HepG2 (cell line): ENCODE results near the gene SMAD6. TPM values are rescaled to one million over a fixed set of nuclear protein-coding genes. Genes with fewer than 3 reads are reported as not detected.

Experiments
- ATAC-seq: fragments of 200-7000 bp; cut with Tn5 transposase; 3 replicates; pipeline ENCODE4 v1.9.1; 2020; ENCODE audit warnings: mild to moderate bottlenecking, moderate library complexity
- BruUV-seq: library from RNA; stranded (reverse); fragments of 400-500 nt; replicated peaks from 2 replicates; lab custom pipeline; 2021; lab: Mats Ljungman, UMichigan
- CTCF ChIA-PET: fragments of 300-600 bp; formaldehyde crosslinking; extraction: SDS; loops from one replicate; lab custom pipeline; 2021; ENCODE audit warnings: low total read pairs, inconsistent platforms, low intra/inter-chr PET ratio; lab: Yijun Ruan, JAX
- POLR2A ChIA-PET: fragments of 350-600 bp; sonication (Branson Sonifier 250); formaldehyde crosslinking; loops from one replicate; lab custom pipeline; 2020; ENCODE audit warnings: antibody characterized with exemption, inconsistent platforms; lab: Yijun Ruan, JAX
- DNase-seq: peaks from one replicate; pipeline ENCODE4 v3.0.0-alpha.2; 2015; ENCODE audit warnings: low spot score
- FAIRE-seq: peaks from 3 replicates; lab custom pipeline; 2011; peaks lifted over from hg19 to GRCh38; lab: Jason Lieb, UNC
- H2AFZ ChIP-seq: one replicate; pipeline ENCODE4 v1.6.1; 2011; ENCODE audit warnings: low read length, inconsistent platforms
- H3K27ac ChIP-seq: fragments of 300-600 bp; 3 replicates; pipeline ENCODE4 v1.8.0; 2011; ENCODE audit warnings: mixed run types, mild to moderate bottlenecking, mixed read lengths, low read length, inconsistent platforms; ENCODE audit not compliant: insufficient read depth; ENCODE audit errors: extremely low read length
- H3K27me3 ChIP-seq, 2 experiments: fragments of 200-600 bp in 1 of 2; 2 replicates in 1 of 2; 3 replicates in 1 of 2; pipeline versions ENCODE4 v1.6.0 to v1.8.0; 2011; ENCODE audit warnings: low read length in 2 of 2, mild to moderate bottlenecking in 2 of 2, moderate library complexity in 2 of 2, inconsistent platforms in 1 of 2; ENCODE audit not compliant: insufficient read depth in 2 of 2, control insufficient read depth in 1 of 2
- H3K36me3 ChIP-seq, 2 experiments: fragments of 200-600 bp in 1 of 2; replicated peaks in 1 of 2; 2 replicates in 1 of 2; 3 replicates in 1 of 2; pipeline versions ENCODE4 v1.5.1 to v1.8.0; 2011; ENCODE audit warnings: low read length in 2 of 2, inconsistent platforms in 1 of 2; ENCODE audit not compliant: insufficient read depth in 2 of 2, control insufficient read depth in 1 of 2
- H3K4me1 ChIP-seq: 2 replicates; pipeline ENCODE4 v1.5.1; 2012; ENCODE audit warnings: low read length, inconsistent platforms; ENCODE audit not compliant: insufficient read depth
- H3K4me2 ChIP-seq: 2 replicates; pipeline ENCODE4 v1.6.0; 2011; ENCODE audit warnings: low read depth, low read length, inconsistent platforms
- H3K4me3 ChIP-seq, 3 experiments: fragments of 200-600 bp in 1 of 3; sonication (generic), shearing (Covaris generic) in 1 of 3; replicated peaks in 1 of 3; 2 replicates each; pipeline ENCODE4 v1.5.1; 2011 to 2016; ENCODE audit warnings: low read length in 3 of 3, inconsistent platforms in 2 of 3, low read depth in 2 of 3, mild to moderate bottlenecking in 2 of 3, control low read depth in 1 of 3, mixed read lengths in 1 of 3; ENCODE audit not compliant: insufficient read depth in 1 of 3
- H3K79me2 ChIP-seq: one replicate; pipeline ENCODE4 v1.6.1; 2011; ENCODE audit warnings: low read length, inconsistent platforms; ENCODE audit not compliant: insufficient read depth
- H3K9ac ChIP-seq: 2 replicates; pipeline ENCODE4 v1.6.0; 2011; ENCODE audit warnings: mild to moderate bottlenecking, low read depth, low read length, inconsistent platforms; ENCODE audit not compliant: insufficient read depth
- H3K9me3 ChIP-seq: 2 replicates; pipeline ENCODE4 v1.5.1; 2012; ENCODE audit warnings: mild to moderate bottlenecking, low read length
- H4K20me1 ChIP-seq: 2 replicates; pipeline ENCODE4 v1.6.0; 2011; ENCODE audit warnings: inconsistent platforms, mild to moderate bottlenecking, low read length, moderate library complexity; ENCODE audit not compliant: insufficient read depth
- CBFB ChIP-seq: sonication (generic); formaldehyde crosslinking; IDR thresholded peaks from 2 replicates; pipeline ENCODE4 v1.4.0; 2020; ENCODE audit warnings: missing genetic modification reagents
- CEBPG ChIP-seq: IDR thresholded peaks from 2 replicates; pipeline ENCODE4 v1.6.1; 2016
- DNMT1 ChIP-seq: sonication (generic); formaldehyde crosslinking; IDR thresholded peaks from 2 replicates; pipeline ENCODE4 v1.5.1; 2020; ENCODE audit warnings: mild to moderate bottlenecking, missing genetic modification reagents
- EED ChIP-seq: sonication (generic); formaldehyde crosslinking; IDR thresholded peaks from 2 replicates; pipeline ENCODE4 v1.5.0; 2020; ENCODE audit warnings: mild to moderate bottlenecking, missing genetic modification reagents
- ETV5 ChIP-seq: IDR thresholded peaks from 2 replicates; pipeline ENCODE4 v1.6.1; 2018; ENCODE audit warnings: missing biosample characterization, missing genetic modification reagents, inconsistent platforms, borderline replicate concordance
- IRX3 ChIP-seq: sonication (generic); formaldehyde crosslinking; IDR thresholded peaks from 2 replicates; pipeline ENCODE4 v1.8.1; 2023; ENCODE audit warnings: mild to moderate bottlenecking, low read depth, missing genetic modification reagents, borderline replicate concordance
- MBNL3 ChIP-seq: fragments of 250-450 bp; sonication (Bioruptor Pico); conservative IDR thresholded peaks from 2 replicates; pipeline ENCODE4 v1.8.0; 2022; ENCODE audit warnings: mild to moderate bottlenecking, inconsistent platforms
- MED1 ChIP-seq: sonication (generic); formaldehyde crosslinking; IDR thresholded peaks from 2 replicates; pipeline ENCODE4 v1.4.0; 2020; ENCODE audit warnings: missing genetic modification reagents
- POGZ ChIP-seq: sonication (generic); formaldehyde crosslinking; IDR thresholded peaks from 2 replicates; pipeline ENCODE4 v1.4.0; 2020; ENCODE audit warnings: mild to moderate bottlenecking, missing genetic modification reagents
- RAD21 ChIP-seq: fragments of 450-650 bp; formaldehyde crosslinking; IDR thresholded peaks from 2 replicates; pipeline ENCODE4 v1.5.0; 2020; ENCODE audit warnings: mild to moderate bottlenecking
- RFX3 ChIP-seq: IDR thresholded peaks from 2 replicates; pipeline ENCODE4 v1.6.1; 2016; ENCODE audit warnings: missing biosample characterization, missing genetic modification reagents
- SKI ChIP-seq: fragments of 450-650 bp; IDR thresholded peaks from one replicate; pipeline ENCODE4 v1.6.1; 2018; ENCODE audit warnings: mild to moderate bottlenecking; ENCODE audit not compliant: partially characterized antibody
- SP1 ChIP-seq, 2 experiments: fragments of 450-650 bp in 1 of 2; sonication (generic) in 1 of 2; formaldehyde crosslinking in 1 of 2; IDR thresholded peaks; 2 replicates each; pipeline versions ENCODE4 v1.4.0 to v1.6.1; 2016 to 2020; ENCODE audit warnings: missing genetic modification reagents in 1 of 2
- ZFP37 ChIP-seq: sonication (generic); formaldehyde crosslinking; IDR thresholded peaks from 2 replicates; pipeline ENCODE4 v1.4.0; 2020; ENCODE audit warnings: missing genetic modification reagents, borderline replicate concordance
- ZNF224 ChIP-seq: sonication (generic); formaldehyde crosslinking; IDR thresholded peaks from 2 replicates; pipeline ENCODE4 v1.5.0; 2020; ENCODE audit warnings: mild to moderate bottlenecking, missing genetic modification reagents
- ZNF333 ChIP-seq: sonication (generic); formaldehyde crosslinking; IDR thresholded peaks from 2 replicates; pipeline ENCODE4 v1.4.0; 2020; ENCODE audit warnings: mild to moderate bottlenecking, missing genetic modification reagents, borderline replicate concordance
- ZNF569 ChIP-seq: sonication (generic); formaldehyde crosslinking; IDR thresholded peaks from 2 replicates; pipeline ENCODE4 v1.5.0; 2020; ENCODE audit warnings: mild to moderate bottlenecking, missing genetic modification reagents, moderate library complexity, borderline replicate concordance
- ZNF660 ChIP-seq: sonication (generic); formaldehyde crosslinking; IDR thresholded peaks from 2 replicates; pipeline ENCODE4 v1.5.1; 2020; ENCODE audit warnings: mild to moderate bottlenecking, low read depth, missing genetic modification reagents, borderline replicate concordance
- ZNF713 ChIP-seq: sonication (generic); formaldehyde crosslinking; IDR thresholded peaks from 2 replicates; pipeline ENCODE4 v1.4.0; 2020; ENCODE audit warnings: mild to moderate bottlenecking, missing genetic modification reagents
- ZNF776 ChIP-seq: sonication (generic); formaldehyde crosslinking; IDR thresholded peaks from 2 replicates; pipeline ENCODE4 v1.4.0; 2020; ENCODE audit warnings: mild to moderate bottlenecking, missing genetic modification reagents
- WGBS: methylation state at CpG from one replicate; pipeline ENCODE4 v1.1.6; 2017; ENCODE audit warnings: low lambda C conversion rate; 5-methylcytosine and 5-hydroxymethylcytosine counted together
- in situ Hi-C: cut with HindIII; loops from 2 replicates; pipeline ENCODE4 v1.10.0; 2017; ENCODE audit warnings: low pct_unique_long_range_greater_than_20kb; ENCODE audit not compliant: extremely low pct_ligation_motif_present
- intact Hi-C: fragments of 100-400 bp; cut with micrococcal nuclease; formaldehyde crosslinking; loops from one replicate; pipeline ENCODE4 v1.10.0; 2022; ENCODE audit not compliant: unreplicated experiment
- polyA plus RNA-seq, 8 experiments: library from polyadenylated mRNA; depleted of rRNA in 3 of 8; stranded (reverse) in 7 of 8; unstranded in 1 of 8; fragments of >200 nt; fragmentation: Illumina TruSeq in 4 of 8; extraction: Trizol in 4 of 8; gene quantifications; 2 replicates each; pipeline versions ENCODE4 v1.2.1 to v1.2.3, GENCODE V29; 2011 to 2016; ENCODE audit warnings: low read depth in 4 of 8, missing spikeins in 1 of 8, mixed read lengths in 1 of 8; ENCODE audit not compliant: insufficient read depth in 1 of 8
- total RNA-seq, 5 experiments: library from RNA; depleted of rRNA; stranded (reverse); fragments of >200 nt; fragmentation: Illumina TruSeq; extraction: Trizol; gene quantifications; 2 replicates each; pipeline ENCODE4 v1.2.3, GENCODE V29; 2016; ENCODE audit warnings: low read depth in 1 of 5
- TF ChIP-seq, protein P1 (sequence below): sonication (generic); formaldehyde crosslinking; IDR thresholded peaks from 2 replicates; pipeline ENCODE4 v1.4.0; 2020; ENCODE audit warnings: missing genetic modification reagents, borderline replicate concordance
- TF ChIP-seq, protein P2 (sequence below), 2 experiments: fragments of 450-650 bp in 1 of 2; sonication (generic) in 1 of 2; formaldehyde crosslinking; IDR thresholded peaks; 2 replicates each; pipeline versions ENCODE4 v1.5.0 to v1.8.0; 2020 to 2022; ENCODE audit warnings: mild to moderate bottlenecking in 1 of 2, missing genetic modification reagents in 1 of 2

The SMAD6 gene
- total and polyA plus RNA-seq, 2 of the 13 experiments (the other 11 are each of a cell fraction or from before 2014, with no cell fraction given): 3.3 to 4.4 TPM

DNA sequence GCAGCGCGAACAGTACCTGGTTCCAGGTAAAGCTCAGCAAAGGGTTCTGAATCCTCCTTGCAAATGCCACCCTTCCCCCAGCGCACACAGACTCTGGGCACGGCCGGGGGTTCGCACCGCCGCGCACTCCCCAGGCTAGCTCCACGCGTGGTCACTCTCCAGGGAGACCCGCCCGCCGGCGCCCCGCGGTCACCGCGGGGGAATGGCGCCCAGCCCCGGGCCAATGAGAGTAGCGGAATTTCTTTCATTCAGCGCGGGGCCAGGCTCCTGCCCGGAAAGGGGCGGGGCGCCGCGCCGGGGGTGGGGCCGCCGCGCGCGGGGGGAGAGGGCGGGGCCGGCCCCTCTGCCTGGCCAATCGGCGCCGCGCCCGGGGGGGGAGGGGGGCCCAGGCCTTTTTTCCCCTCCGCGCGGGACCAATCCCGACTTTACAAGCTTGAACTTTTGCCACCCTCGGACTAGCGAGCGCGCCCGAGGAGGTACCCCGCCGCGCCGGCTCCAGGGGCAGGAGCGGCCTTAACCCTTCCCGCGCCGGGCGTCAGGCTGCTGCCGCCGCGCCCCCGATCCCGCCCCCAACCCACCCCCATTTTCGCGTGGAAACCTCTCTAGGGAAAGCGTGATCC is 1.1 kb upstream of the SMAD6 start:
- H4K20me1 ChIP-seq: 0 out of 2 replicates have a peak, but pooled peaks cover 8% of the 10 kb centered on the region
- H3K4me3 ChIP-seq: peak overlapping the region; percentile 72 to 87 (median 87)
- BruUV-seq: no TSS peak
- FAIRE-seq (no peak), ATAC-seq (peak; percentile 69), DNase-seq (peak; percentile 92)
- H2AFZ ChIP-seq: no peak overlapping the region
- peaks cover 28% of the 10 kb centered on the region for H3K79me2 ChIP-seq
- H3K27me3 ChIP-seq: no peaks in the 10 kb centered on the region; a peak in 1 of 5 replicates
- no peaks in the 10 kb centered on the region for H3K9me3 ChIP-seq
- peaks cover 40% of the 10 kb centered on the region for H3K4me1 ChIP-seq
- ChIA-PET CTCF (no interaction called here), POLR2A (interaction anchor here (0.6 to 6.0 kb wide), 11 partner anchors 13 to 196 kb away, joined by 3 to 96 read pairs (median 4); partner anchors contain the start of genes RPL4 and ZWILCH)
- WGBS: 5% methylated on average over 2 of the region's 68 CpGs
- H3K36me3 ChIP-seq: no peaks in the 10 kb centered on the region
- H3K27ac ChIP-seq: peak overlapping the region; percentile 91
- H3K9ac ChIP-seq: peak overlapping the region; percentile 79
- in situ Hi-C loops (loop anchor here (5.0 kb wide), 3 partner anchors 71 to 141 kb away; no protein-coding TSS in a partner anchor), intact Hi-C loops (loop anchor here (5.0 kb wide), 1 partner anchor 141 kb away; no protein-coding TSS in a partner anchor)
- H3K4me2 ChIP-seq: peak overlapping the region; percentile 99
- TF ChIP-seq RAD21 (CRISPR knock-in tag): no peak
- peak; percentile 38; the same call in 1 of the 2 replicates for TF ChIP-seq MED1
- no peak for TF ChIP-seq ZNF713 (CRISPR knock-in tag)
- peak; percentile 24; the same call in 1 of the 2 replicates for TF ChIP-seq POGZ (CRISPR knock-in tag)
- TF ChIP-seq, protein P1, sequence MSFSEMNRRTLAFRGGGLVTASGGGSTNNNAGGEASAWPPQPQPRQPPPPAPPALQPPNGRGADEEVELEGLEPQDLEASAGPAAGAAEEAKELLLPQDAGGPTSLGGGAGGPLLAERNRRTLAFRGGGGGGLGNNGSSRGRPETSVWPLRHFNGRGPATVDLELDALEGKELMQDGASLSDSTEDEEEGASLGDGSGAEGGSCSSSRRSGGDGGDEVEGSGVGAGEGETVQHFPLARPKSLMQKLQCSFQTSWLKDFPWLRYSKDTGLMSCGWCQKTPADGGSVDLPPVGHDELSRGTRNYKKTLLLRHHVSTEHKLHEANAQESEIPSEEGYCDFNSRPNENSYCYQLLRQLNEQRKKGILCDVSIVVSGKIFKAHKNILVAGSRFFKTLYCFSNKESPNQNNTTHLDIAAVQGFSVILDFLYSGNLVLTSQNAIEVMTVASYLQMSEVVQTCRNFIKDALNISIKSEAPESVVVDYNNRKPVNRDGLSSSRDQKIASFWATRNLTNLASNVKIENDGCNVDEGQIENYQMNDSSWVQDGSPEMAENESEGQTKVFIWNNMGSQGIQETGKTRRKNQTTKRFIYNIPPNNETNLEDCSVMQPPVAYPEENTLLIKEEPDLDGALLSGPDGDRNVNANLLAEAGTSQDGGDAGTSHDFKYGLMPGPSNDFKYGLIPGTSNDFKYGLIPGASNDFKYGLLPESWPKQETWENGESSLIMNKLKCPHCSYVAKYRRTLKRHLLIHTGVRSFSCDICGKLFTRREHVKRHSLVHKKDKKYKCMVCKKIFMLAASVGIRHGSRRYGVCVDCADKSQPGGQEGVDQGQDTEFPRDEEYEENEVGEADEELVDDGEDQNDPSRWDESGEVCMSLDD (CRISPR knock-in tag): peak; percentile 46; the same call in 1 of the 2 replicates
- TF ChIP-seq ZNF660 (CRISPR knock-in tag): no peak
- TF ChIP-seq IRX3 (CRISPR knock-in tag): no peak
- no peak for TF ChIP-seq MBNL3
- peak; percentile 82 for TF ChIP-seq SKI
- TF ChIP-seq ZNF224 (CRISPR knock-in tag): no peak
- TF ChIP-seq RFX3 (CRISPR knock-in tag): no peak
- no peak for TF ChIP-seq EED (CRISPR knock-in tag)
- no peak for TF ChIP-seq CEBPG (CRISPR knock-in tag)
- TF ChIP-seq CBFB: no peak
- TF ChIP-seq ZNF569 (CRISPR knock-in tag): no peak
- TF ChIP-seq ZNF776 (CRISPR knock-in tag): peak; percentile 67; the same call in 1 of the 2 replicates
- no peak for TF ChIP-seq ZFP37 (CRISPR knock-in tag)
- TF ChIP-seq ETV5 (CRISPR knock-in tag): peak; percentile 23; the same call in 1 of the 2 replicates
- 0 out of 2 replicates have a peak, but pooled peaks have one; percentile 42 for TF ChIP-seq ZNF333 (CRISPR knock-in tag)
- no peak for TF ChIP-seq SP1 (IDR thresholded peaks at IDR 0.05)
- peak; percentile 67 for TF ChIP-seq SP1 (CRISPR knock-in tag; IDR thresholded peaks at IDR 0.05)
- TF ChIP-seq DNMT1 (CRISPR knock-in tag): no peak
- TF ChIP-seq, protein P2, sequence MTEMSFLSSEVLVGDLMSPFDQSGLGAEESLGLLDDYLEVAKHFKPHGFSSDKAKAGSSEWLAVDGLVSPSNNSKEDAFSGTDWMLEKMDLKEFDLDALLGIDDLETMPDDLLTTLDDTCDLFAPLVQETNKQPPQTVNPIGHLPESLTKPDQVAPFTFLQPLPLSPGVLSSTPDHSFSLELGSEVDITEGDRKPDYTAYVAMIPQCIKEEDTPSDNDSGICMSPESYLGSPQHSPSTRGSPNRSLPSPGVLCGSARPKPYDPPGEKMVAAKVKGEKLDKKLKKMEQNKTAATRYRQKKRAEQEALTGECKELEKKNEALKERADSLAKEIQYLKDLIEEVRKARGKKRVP (CRISPR knock-in tag; IDR thresholded peaks at IDR 0.05): no peak
